Putamen (tissue), 1 donor: ENCODE measurements around the gene IKZF1.
A peak's percentile ranks its signal among the peaks of the same experiment; 100 is the strongest.

Experiments
- DNase-seq: peaks from one replicate; pipeline ENCODE4 v3.0.0-alpha.2; 2016; ENCODE audit warnings: low spot score

IKZF1 gene

DNA sequence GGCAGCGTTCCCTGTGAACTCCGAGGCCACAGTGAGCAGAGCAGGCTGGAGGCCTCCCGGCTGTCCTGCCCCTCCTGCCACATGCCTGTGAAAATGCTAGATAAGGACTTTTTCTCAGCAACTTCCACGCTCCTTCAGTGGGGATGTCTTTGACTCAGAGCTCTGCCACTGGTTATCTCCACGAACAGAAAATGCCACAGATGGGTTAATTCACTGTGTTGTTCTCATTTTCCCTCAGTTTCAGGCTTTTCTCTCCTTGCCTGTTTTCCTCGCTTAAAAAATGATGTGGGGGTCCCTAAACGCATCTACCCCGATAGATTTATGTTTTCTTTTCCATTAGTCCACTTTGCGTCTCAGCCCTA lies 51.3 kb downstream of the IKZF1 start:
- DNase-seq: no peak

DNA sequence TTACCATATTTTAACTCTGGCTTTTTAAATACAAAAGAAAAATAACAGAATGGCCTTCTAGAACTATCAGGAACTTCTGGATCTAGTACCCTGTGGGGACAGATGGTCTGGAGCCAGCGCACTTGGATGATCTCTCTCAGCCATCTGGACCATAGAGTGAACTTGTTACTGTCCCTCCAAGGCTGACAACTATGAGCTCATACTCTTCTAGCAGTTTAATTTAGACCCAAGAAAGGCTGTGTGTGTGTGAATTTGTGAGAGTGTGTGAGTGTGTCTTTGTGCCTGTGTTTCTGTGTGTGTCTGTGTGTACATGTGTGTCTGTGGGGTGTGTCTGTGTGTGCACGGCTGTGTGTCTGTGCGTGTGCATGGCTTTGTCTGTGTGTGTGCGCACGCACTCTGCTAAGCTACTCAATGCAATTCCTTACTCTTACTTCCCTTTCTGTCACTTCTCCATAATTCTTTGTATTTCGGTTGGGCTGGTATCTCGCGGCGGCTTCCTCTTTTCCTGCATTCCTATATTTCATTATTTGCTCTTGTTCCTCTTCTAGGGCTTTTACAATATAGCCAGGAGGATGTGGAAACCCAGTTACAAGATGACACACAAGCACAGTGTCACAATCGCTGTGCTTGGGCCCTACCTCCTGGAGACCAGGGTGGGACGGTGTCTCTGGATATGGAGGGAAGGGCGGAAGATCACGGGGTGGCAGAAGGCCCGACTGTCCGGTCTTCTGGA lies 51.9 kb downstream of the IKZF1 start:
- DNase-seq: peak; percentile 7

DNA sequence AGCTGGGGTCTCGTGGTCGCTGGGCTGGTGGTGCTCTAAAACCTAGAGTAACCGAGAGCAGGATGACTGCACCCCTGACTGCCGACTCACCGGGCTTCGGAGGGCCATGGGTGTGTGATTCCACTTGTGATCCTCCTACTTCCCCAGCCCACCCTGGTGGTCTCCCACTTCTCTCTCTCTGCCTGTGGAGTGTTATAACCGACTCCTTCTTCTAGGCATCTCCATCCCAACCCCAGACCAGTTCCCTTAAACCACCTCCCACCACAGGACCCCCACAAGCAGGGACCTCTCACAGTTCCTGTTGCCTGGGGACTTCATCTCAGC lies 52.4 kb downstream of the IKZF1 start:
- DNase-seq: no peak

DNA sequence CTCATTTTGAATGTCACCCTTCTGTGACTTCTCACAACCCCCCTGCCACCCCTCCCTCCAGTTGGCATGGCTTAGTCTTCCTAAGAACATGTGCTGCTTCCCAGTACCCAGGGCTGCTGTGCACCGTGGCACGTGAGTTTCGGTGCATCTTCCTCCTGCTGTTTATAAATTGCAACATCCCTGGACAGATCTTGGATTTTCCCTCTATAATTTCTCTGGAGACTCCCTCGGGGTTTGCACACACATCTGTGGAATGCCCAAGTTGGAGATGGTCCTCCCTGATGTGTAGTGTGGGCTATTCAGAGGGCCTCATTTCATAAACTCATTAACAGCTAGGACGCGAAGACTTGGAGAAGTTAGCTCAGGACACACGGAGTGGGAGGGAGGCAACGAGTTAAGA lies 52.9 kb downstream of the IKZF1 start:
- DNase-seq: no peak

DNA sequence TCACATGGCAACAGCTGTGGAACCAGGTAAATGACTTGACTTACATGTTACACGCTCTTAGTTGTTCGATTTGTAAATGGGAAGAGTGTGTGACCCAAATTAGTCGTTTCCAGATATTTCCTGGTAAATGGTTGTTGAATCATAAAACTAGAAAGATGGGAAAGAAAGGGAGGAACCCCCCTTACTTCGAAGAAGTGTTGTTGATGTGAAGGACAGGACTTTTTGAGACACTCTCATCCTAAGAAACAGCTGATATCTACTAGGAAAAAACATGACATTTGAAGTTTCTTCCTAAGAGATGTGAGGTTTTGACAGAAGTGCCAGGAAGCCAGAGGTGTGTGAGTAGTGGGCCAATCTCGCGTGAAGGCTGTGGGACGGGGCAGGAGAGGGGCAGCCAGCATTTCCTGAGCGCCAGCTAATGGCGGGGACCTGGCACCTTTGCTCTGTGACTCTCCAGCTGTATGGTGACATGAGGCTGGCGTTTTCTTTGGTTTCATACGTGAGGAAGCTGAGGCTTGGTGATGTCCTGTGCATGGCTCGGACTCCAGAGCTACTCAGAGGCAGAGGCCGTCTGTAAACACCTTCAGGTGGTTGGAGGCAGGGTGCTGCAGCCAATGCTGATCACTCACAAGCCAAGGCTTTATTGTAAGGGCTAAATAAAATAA lies 53.7 kb downstream of the IKZF1 start:
- DNase-seq: no peak

DNA sequence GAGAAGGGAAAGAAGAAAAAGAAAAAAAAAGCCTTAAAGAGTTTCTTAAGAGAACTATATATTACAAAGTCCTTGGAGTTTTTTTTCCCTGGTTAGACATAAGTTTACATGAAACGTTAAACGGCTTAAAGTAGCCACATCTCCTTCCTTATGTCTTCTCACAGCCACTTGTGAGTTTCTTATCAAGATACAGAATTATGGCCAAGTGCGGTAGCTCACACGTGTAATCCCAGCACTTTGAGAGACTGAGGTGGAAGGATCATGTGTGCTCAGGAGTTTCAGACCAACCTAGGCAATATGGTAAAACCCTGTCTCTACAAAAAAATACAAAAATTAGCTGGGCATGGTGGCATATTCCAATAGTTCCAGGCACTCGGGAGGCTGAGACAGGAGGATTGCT lies 54.3 kb downstream of the IKZF1 start:
- no peak for DNase-seq

DNA sequence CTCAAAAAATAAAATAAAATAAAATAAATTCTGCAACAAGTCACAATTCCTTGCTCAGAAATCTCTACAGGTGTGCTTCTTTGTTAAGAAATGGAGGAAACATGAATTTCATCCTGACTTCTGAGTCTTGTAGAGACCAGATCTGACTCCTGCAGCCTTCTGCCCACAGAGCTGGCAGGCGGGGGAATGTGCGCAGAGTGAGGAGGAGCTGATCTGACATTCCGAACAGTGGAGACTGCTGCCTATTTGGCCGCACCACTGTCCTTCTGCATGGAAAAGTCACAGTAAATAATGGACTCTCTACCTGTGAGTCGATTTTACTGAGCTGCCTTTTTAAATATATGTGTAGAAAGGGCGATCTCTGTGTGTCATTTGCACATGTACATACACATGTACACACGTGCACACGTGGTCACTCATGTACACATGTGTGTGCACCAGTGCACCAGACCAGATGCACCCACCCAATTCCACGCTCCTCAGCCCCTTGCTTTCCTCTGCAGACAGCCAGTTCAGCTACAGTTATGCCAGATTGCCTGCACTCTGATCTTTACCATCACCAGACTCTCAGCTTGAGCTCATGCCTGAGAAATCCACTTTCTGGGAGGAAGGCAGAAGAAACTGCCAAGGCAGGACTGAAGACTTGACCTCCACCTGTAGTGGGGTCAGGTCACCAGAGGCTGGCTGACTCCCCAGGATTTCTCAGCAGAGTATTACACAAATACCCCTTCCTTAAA lies 54.9 kb downstream of the IKZF1 start:
- DNase-seq: no peak

DNA sequence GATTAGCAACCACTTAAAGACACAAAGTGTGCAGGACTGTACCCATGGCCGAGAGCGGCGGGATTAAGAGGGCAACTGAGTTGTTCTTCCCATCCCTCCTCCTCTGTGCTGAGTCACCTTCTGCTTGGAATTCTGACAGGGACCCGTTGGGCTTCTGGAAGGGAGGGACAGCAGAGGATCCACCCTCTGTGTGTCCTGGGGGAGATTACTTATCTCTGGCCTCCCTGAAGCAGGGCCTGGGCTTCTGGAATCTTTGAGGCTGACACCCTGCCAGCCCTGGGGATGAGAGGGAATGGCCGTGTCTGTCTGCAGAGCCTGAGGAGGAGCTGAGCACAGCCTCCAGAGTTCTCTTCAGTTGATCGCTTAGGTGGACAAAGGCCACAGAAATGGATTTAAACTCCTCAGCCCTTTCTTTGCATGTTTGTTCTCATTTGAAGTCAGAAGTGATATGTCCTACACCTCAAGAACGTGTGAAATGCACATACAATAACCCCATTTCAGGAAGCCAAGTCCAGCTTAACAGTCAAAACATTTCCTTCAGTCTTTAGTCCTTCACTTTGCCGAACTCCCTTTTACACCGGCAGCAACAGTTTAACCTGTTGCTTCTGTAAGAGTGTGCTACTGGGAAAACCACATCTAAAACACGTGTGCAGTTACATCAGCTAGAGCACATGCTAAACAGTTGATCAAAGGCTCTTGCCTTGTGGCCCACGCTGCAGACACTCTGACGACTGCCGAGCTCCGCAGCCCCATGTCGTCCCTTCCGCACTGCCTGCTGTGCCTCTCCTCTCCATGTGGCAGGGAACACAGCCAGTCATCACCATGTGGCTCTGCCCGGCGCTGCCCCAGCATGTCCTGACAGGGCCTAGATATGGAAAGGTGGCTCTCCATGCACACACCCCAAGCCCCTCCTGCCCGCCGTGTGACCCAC lies 55.7 kb downstream of the IKZF1 start:
- no peak for DNase-seq

DNA sequence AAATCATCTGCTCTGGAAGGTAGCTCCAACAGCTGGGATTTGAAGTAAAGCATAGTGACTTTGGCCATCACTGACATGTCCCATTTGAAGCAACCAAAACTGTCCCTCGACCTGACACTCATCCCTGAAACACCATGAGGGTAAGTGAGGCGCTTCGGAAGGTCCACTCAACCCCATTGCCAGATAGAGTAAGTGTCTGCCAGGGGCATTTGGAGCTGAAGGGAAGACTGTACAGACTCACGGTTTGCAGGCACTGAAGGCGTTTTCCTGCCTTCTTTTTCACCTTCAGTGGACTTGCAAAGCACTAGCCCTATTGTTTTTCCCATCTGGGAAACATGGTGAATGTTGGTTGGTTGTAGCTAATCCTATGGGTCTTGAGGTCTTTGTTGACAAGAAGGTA lies 57.6 kb downstream of the IKZF1 start:
- no peak for DNase-seq

DNA sequence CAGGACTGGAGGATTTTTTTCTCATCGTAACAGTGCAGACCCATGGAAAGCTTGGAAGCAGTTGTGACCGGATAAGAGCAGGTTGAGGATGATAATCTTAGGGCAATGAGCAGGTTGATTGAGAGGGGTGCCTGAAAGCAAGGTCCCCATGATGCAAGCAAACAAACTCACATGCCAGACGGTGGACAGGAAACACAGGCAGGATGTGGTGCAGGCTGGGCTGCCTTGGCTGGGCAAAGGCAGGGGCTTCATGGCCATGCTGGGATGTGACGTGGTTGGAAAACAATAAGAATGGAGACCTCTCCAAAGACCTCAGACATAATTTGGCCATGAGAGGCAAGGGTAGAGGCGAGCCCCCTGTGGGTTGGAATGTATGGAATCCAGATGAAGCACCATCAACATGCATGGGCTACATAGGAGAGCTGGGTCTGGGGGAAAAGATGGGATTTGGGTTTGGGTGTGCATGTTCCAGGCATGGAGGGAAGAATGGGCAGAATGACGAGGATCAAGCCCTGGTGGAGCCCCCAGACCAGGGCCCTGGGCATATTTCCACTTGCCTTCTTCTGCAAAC lies 58.3 kb downstream of the IKZF1 start:
- no peak for DNase-seq

DNA sequence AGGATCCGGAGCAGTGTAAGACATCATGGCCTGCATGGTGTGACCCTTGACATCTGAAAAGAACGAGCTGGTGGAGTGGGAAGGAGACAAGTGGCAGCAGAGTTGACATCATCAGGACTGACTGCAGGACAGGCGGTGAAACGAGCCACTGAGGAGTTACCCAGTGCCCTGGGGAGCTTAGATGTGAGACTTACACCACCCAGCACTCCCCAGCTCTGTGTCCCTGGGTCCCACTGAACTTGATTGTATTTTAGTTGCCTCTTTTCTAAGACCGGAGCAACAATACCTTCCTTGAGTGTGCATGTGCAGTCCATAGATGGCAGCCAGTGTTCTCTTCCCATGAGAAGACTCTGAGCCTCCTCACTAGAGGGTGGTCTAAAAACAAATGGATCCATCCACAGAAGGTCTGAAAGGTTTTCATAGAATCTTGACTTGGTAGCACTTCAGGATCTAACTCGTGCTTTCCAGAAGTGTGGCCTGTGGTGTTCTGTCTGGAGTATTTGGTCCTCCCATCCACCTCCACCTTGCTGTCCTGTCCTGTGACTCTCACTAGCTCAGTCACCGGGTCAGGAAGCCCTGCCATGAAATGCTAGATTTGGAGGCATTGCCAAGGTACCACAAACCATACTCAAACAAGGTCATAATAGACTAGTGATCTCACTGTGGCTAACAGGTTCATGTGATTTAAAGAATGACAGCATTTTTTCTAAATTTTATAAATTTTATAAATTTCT lies 59.0 kb downstream of the IKZF1 start:
- DNase-seq: no peak

DNA sequence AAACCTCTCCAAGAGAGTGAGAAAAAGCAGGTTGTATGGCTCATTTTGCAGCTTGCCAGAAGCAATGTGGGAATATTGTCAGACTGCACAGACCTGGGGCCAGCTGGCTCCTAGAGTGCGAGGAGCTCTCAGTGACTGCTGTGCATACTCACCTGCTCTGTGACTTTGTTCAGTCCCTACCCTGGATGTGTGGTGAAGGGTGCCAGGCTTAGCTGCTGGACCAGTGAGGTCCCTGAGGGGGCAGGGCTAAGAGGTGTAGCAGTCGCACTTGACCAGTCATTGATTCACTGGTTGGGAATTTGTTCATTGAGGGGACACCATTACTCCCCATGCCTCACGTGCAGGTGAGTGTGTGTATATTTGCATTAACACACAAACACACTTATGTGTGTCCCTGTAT lies 60.1 kb downstream of the IKZF1 start:
- DNase-seq: no peak

DNA sequence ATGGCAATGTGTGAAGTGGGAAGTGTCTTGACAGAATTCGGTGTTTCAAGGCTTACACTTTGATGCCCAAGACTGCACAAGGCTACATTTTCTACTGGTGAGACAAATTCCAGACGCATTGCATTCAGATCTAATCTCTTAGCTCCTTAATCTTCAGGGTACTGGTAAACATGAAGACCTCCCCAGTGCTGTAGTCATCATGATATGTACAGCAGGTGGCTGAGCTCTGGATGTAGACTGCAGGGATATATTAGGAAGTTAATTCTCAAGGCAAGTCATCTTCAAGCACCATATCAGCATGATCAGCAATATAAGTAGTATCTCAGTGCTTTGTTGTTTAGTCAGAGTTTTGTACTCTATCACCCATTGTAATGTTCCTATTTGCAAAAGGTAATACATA lies 61.8 kb downstream of the IKZF1 start:
- DNase-seq: no peak

DNA sequence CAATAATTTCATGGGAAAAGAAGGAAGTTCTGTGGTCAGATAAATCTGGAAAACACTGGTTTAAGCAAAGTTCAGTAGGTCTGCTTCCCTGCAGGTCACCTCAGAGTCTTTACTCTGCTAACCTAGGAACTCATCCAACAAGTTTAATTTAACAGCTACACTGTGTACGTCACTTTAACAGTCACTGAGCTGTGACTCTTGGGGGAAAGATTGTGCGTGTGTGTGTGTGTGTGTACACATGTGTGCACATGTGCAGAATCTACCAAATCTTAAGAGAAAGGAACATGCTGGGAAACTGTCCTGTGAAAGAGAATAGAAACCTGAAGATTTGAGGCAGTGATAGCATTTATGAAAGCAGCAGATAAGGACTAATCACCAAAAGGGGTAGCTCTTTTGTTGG lies 62.6 kb downstream of the IKZF1 start:
- DNase-seq: no peak

DNA sequence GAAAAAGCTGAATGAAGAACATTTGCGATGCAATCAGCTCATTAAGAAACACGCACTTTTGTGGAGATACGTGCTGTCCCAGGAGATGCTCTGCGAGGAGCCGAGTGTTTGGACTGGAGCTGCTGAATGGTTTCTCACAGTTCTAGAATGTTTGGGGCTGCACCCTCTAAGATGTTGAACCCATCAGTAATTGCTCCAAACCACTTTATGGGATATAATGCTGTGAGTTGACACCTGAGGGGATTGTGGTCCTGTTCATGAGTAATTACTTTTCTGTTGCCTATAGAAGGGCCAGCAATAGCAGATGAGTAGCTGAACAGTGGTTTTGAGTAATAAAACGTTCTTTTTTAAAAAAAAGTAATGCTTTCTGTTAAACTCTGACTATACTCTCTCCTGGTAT lies 63.1 kb downstream of the IKZF1 start:
- no peak for DNase-seq

DNA sequence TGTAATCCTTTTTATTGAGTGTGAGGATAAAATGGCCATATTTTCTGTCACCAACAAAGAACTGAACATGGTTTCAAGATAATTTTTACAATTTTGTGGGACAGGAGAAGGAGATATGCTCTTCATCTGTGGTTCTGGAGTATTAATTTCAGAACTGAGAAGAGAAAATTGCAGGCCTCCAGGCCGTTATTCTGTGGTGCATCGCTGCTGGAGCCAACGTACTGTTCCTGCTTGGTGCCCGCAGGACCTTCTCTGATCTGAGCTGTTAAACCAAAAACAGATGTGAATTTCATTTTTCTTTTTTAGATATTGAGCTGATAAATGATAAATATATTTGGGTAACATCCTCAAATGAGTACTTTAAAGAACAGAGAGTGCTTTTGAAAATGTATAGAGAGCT lies 63.9 kb downstream of the IKZF1 start:
- no peak for DNase-seq

DNA sequence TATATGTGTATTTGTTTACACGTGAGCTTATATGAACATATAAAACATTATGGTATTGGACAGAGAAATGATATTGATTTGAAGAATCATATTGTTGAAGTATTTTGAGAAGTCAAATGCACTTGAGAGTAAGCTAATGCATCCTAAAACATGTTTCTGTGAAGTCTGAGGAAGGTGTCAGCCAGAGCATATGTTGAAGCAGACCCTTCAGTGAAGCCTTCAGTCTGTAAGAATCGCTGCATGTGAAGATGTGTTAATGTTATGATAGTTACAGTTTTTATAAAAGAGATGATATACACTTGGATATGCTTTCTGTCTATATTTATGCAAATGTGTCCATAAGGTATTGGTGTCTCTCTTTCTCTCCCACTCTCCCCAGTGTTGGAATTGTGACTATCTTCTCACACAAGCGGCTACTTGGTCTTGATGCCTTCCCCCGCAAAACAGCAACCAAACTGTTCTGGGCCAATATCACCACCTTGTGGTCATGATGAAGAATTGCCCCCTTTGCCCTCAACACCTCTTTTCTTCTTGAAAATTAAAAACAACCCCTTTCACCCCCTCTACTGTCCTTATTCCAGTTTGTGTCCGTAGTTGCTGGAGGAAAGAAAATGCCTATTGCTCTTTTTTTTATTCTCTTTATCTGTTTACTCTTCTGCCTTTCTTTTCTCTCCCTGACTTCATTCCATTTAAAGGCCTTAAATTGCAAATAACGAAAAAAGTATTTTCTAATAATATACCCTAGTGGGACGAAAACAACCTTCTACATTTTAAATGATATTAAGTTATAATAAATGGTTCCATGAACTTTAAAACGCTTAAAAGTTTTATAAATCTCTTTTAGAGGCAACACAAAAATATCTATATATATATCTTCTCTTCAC lies 64.9 kb downstream of the IKZF1 start:
- no peak for DNase-seq

DNA sequence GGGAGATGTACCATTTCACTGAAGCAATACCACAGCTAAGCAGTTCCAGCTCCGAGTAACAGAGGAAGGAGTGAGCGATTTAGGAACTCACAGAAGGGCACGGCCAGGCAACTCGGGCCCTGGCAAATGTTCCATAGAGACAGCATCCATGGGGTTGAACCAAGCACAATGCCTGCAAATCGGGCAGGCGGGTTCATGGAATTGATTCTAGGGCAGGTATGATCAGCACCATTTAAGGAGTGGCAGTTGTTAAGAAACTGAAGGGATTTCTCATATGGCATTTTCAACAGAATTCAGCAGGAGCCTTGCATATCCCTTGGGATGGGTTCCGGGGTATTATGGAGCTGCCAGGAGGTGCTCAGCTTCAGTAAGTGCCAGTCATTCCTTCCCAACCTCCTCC lies 66.4 kb downstream of the IKZF1 start:
- DNase-seq: no peak

DNA sequence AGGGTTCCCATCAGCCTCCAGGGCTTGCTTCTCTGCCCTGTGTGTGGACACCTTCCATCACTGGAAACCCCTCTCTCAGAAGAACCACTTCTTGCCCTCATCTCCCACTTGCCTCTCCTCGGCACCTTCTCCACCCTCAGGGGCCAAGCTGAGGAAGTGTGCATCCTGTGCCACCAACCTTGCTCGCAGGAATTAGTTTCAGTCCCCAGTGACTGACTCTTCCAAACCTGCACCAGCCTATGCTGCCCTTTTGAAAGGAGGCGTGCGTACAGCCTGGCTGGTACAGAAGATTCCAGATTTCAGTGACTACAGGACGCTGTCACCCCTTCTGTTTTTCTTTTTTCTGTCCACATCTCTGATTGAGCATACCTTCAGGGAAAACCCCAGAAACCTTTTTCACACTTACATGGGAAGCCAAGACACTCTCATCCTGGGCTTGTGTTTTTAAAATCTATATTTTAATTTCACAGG lies 67.1 kb downstream of the IKZF1 start:
- no peak for DNase-seq

DNA sequence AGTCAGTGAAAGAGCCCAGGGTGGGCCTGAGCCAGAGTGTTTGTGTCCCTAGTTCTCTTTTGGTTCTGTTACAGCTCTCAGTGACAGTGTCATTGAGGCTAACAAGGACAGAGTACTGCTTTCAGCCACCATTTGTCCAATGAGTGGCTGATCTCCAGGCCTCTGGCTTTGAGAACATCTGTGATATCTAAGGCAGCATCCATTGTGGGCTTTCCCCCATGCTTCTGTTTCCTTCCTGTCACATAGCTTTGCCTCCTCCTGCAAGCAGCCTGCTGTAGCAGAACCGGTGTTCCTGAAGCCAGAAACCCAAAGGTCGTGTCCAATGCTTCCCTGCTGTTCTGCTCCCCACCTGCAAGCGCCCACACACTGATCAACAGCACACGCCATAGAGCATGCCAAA lies 68.4 kb downstream of the IKZF1 start:
- no peak for DNase-seq
